ENCODE results near the gene SLC34A1.

Gene SLC34A1

GRCh38 chr5:177389241-177390169 lies 5.3 kb downstream of the SLC34A1 start:
- no peak for DNase-seq

- DNase-seq, result peak; percentile 79
Measured at GRCh38 chr5:177390363-177391300, 6.4 kb downstream of the SLC34A1 start.

- no peak for DNase-seq
Measured at GRCh38 chr5:177392765-177393164, 8.5 kb downstream of the SLC34A1 start.

- DNase-seq, result no peak
Measured at GRCh38 chr5:177393206-177393765, 9.1 kb downstream of the SLC34A1 start.

GRCh38 chr5:177393990-177394389 lies 9.8 kb downstream of the SLC34A1 start:
- DNase-seq, result no peak

- no peak for DNase-seq
Measured at GRCh38 chr5:177396078-177396477, 11.8 kb downstream of the SLC34A1 start.

GRCh38 chr5:177396807-177397206 lies 12.6 kb downstream of the SLC34A1 start:
- no peak for DNase-seq

- DNase-seq, result no peak
Measured at GRCh38 chr5:177397875-177398390, 13.7 kb downstream of the SLC34A1 start.

- DNase-seq, result no peak
Measured at GRCh38 chr5:177399997-177400868, 16.0 kb downstream of the SLC34A1 start, which contains the start of gene PFN3. Gene PFN3, minus strand, starts transcription at chr5:177400661. Its CDS starts 85 bp downstream, at chr5:177400576.

GRCh38 chr5:177402271-177403043 lies 18.2 kb downstream of the SLC34A1 start:
- no peak for DNase-seq

GRCh38 chr5:177403102-177403791 lies 19.0 kb downstream of the SLC34A1 start:
- DNase-seq, result no peak

- peak; percentile 80 for DNase-seq
Measured at GRCh38 chr5:177403792-177404640, 19.8 kb downstream of the SLC34A1 start.

GRCh38 chr5:177404641-177405179 lies 20.5 kb downstream of the SLC34A1 start:
- no peak for DNase-seq

- no peak for DNase-seq
Measured at GRCh38 chr5:177405312-177405711, 21.1 kb downstream of the SLC34A1 start.

GRCh38 chr5:177405805-177406204 lies 21.6 kb downstream of the SLC34A1 start:
- DNase-seq, result peak; percentile 75

- DNase-seq, result no peak
Measured at GRCh38 chr5:177409043-177409801, 25.0 kb downstream of the SLC34A1 start, which contains the start of gene F12. Gene F12, minus strand, starts transcription at chr5:177409564. Its CDS starts 37 bp downstream, at chr5:177409527.

GRCh38 chr5:177410575-177410974 lies 26.3 kb downstream of the SLC34A1 start:
- no peak for DNase-seq

- DNase-seq, result no peak
Measured at GRCh38 chr5:177412603-177413233, 28.5 kb downstream of the SLC34A1 start.

Measured in KG1 (cell line).